Measurements from ENCODE around the gene JAKMIP1.

DNA sequence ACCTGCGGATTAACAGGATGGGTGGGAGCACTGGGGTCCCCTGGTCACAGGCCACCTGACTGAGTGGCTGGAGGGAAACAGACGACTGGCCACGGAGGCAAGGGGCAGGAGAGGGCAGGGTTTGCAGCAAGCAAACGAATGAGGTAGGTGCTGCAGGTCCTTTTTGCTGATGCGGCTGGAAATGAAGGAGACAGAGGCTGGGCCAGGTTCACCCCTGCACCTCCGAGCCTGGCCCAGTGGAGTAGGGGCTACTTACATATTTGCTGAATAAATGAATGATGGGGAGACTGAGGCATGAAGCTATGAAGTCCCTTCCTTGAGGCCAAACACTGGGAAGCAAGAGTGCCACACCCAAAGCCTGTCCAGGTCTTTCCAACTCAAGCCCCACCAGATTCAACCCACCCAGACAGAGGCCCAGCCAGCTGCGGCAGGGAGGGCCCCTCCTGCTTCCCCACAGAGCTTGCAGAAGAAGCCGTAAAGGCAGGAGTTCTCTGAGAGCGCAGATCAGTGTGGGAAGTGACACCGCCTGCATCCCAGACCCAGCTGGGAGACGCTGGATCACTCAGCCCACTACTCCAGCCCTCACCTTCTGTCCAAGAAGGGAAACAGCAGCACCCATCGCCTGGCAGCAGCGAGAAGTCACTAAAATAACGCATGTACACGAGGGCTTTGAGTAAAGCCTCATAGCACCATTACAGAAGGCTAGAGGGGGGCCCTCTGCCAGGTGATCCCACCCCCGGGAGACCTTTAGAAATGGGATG, 146.0 kb downstream of the JAKMIP1 start:
- TF ChIP-seq, protein P1, sequence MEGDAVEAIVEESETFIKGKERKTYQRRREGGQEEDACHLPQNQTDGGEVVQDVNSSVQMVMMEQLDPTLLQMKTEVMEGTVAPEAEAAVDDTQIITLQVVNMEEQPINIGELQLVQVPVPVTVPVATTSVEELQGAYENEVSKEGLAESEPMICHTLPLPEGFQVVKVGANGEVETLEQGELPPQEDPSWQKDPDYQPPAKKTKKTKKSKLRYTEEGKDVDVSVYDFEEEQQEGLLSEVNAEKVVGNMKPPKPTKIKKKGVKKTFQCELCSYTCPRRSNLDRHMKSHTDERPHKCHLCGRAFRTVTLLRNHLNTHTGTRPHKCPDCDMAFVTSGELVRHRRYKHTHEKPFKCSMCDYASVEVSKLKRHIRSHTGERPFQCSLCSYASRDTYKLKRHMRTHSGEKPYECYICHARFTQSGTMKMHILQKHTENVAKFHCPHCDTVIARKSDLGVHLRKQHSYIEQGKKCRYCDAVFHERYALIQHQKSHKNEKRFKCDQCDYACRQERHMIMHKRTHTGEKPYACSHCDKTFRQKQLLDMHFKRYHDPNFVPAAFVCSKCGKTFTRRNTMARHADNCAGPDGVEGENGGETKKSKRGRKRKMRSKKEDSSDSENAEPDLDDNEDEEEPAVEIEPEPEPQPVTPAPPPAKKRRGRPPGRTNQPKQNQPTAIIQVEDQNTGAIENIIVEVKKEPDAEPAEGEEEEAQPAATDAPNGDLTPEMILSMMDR (IDR thresholded peaks at IDR 0.05) = no peak
- TF ChIP-seq, protein P2, sequence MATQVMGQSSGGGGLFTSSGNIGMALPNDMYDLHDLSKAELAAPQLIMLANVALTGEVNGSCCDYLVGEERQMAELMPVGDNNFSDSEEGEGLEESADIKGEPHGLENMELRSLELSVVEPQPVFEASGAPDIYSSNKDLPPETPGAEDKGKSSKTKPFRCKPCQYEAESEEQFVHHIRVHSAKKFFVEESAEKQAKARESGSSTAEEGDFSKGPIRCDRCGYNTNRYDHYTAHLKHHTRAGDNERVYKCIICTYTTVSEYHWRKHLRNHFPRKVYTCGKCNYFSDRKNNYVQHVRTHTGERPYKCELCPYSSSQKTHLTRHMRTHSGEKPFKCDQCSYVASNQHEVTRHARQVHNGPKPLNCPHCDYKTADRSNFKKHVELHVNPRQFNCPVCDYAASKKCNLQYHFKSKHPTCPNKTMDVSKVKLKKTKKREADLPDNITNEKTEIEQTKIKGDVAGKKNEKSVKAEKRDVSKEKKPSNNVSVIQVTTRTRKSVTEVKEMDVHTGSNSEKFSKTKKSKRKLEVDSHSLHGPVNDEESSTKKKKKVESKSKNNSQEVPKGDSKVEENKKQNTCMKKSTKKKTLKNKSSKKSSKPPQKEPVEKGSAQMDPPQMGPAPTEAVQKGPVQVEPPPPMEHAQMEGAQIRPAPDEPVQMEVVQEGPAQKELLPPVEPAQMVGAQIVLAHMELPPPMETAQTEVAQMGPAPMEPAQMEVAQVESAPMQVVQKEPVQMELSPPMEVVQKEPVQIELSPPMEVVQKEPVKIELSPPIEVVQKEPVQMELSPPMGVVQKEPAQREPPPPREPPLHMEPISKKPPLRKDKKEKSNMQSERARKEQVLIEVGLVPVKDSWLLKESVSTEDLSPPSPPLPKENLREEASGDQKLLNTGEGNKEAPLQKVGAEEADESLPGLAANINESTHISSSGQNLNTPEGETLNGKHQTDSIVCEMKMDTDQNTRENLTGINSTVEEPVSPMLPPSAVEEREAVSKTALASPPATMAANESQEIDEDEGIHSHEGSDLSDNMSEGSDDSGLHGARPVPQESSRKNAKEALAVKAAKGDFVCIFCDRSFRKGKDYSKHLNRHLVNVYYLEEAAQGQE (IDR thresholded peaks at IDR 0.05; ENCODE audit: insufficient read depth in 1 of 2, low read depth in 2 of 2, low read length in 1 of 2) = no peak
- TF ChIP-seq TCF7L2 (IDR thresholded peaks at IDR 0.05; ENCODE audit: low read depth, low read length) = no peak
